ENCODE results near the gene SLC35D1.

DNA sequence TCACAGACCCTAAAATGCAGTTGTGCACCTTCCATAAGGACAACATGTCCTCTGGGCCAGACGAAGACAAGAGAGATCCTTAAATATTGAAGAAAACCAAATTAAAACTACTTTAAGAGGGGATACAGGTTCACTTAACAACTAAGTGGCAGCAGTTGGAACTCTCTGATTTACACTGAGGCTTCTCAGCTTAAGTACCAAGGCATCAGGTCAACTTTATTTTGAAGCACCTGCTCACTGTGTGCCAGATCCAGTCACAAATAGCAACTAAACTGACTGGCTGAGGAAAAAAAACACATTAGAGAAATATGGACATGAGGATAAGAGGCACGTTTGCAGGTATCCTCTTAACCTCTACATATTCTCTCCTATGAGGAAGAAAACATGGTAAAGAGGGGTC lies 33.2 kb downstream of the SLC35D1 start:
- TF ChIP-seq ZNF274 (IDR thresholded peaks at IDR 0.05; ENCODE audit: low read depth, low read length) (no peak), YY1 (IDR thresholded peaks at IDR 0.05; ENCODE audit: insufficient read depth, insufficient read length) (no peak), SUZ12 (IDR thresholded peaks at IDR 0.05; ENCODE audit: extremely low read depth, insufficient read depth, insufficient read length) (no peak)
